HepG2 (cell line): Measurements from ENCODE around the gene METTL14. TPM values are rescaled to one million over a fixed set of nuclear protein-coding genes. Genes with fewer than 3 reads are reported as not detected.

Experiments
- ARNTL ChIP-seq: sonication (generic); formaldehyde crosslinking; IDR thresholded peaks from 2 replicates; pipeline ENCODE4 v1.4.0; 2020; ENCODE audit warnings: mild to moderate bottlenecking, missing genetic modification reagents
- BRCA1 ChIP-seq: sonication (generic); formaldehyde crosslinking; IDR thresholded peaks from 2 replicates; pipeline ENCODE4 v1.4.0; 2020; ENCODE audit warnings: missing genetic modification reagents
- DNMT3B ChIP-seq: conservative IDR thresholded peaks from 2 replicates; pipeline ENCODE4 v1.6.1; 2016; ENCODE audit warnings: missing biosample characterization, control low read depth
- HDAC2 ChIP-seq: sonication (generic); formaldehyde crosslinking; IDR thresholded peaks from 2 replicates; pipeline ENCODE4 v1.4.0; 2020; ENCODE audit warnings: missing genetic modification reagents
- ISX ChIP-seq: sonication (generic); formaldehyde crosslinking; conservative IDR thresholded peaks from 2 replicates; pipeline ENCODE4 v1.5.0; 2020; ENCODE audit warnings: missing genetic modification reagents
- KLF16 ChIP-seq, 2 experiments: sonication (generic) in 1 of 2; formaldehyde crosslinking in 1 of 2; IDR thresholded peaks; 2 replicates each; pipeline versions ENCODE4 v1.6.1 to v1.8.0; 2016 to 2023; ENCODE audit warnings: missing genetic modification reagents in 2 of 2, missing compliant biosample characterization in 1 of 2
- MED1 ChIP-seq: sonication (generic); formaldehyde crosslinking; IDR thresholded peaks from 2 replicates; pipeline ENCODE4 v1.4.0; 2020; ENCODE audit warnings: missing genetic modification reagents
- MED13 ChIP-seq: sonication (generic); formaldehyde crosslinking; IDR thresholded peaks from 2 replicates; pipeline ENCODE4 v1.5.0; 2020; ENCODE audit warnings: missing genetic modification reagents
- MEIS2 ChIP-seq: sonication (generic); formaldehyde crosslinking; IDR thresholded peaks from 2 replicates; pipeline ENCODE4 v1.9.0; 2021; ENCODE audit warnings: mild to moderate bottlenecking, missing genetic modification reagents
- REPIN1 ChIP-seq: sonication (generic); formaldehyde crosslinking; IDR thresholded peaks from 2 replicates; pipeline ENCODE4 v1.8.0; 2022; ENCODE audit warnings: missing genetic modification reagents, low read depth, mild to moderate bottlenecking, borderline replicate concordance
- RFXANK ChIP-seq: IDR thresholded peaks from 2 replicates; pipeline ENCODE4 v1.6.1; 2016
- SALL2 ChIP-seq: sonication (generic); formaldehyde crosslinking; IDR thresholded peaks from 2 replicates; pipeline ENCODE4 v1.8.1; 2023; ENCODE audit warnings: mild to moderate bottlenecking, missing genetic modification reagents, inconsistent platforms
- TGIF2 ChIP-seq: IDR thresholded peaks from 2 replicates; pipeline ENCODE4 v1.6.1; 2016; ENCODE audit warnings: control low read depth, missing compliant biosample characterization
- ZFP1 ChIP-seq: IDR thresholded peaks from 2 replicates; pipeline ENCODE4 v1.6.1; 2016
- ZNF160 ChIP-seq: sonication (generic); formaldehyde crosslinking; IDR thresholded peaks from 2 replicates; pipeline ENCODE4 v1.8.0; 2022; ENCODE audit warnings: mild to moderate bottlenecking, inconsistent platforms, missing genetic modification reagents
- ZNF205 ChIP-seq: IDR thresholded peaks from 2 replicates; pipeline ENCODE4 v1.6.1; 2018; ENCODE audit warnings: missing biosample characterization, missing genetic modification reagents
- ZNF317 ChIP-seq: sonication (generic); formaldehyde crosslinking; IDR thresholded peaks from 2 replicates; pipeline ENCODE4 v1.5.0; 2020; ENCODE audit warnings: mild to moderate bottlenecking, missing genetic modification reagents
- ZNF335 ChIP-seq: sonication (generic); formaldehyde crosslinking; IDR thresholded peaks from 2 replicates; pipeline ENCODE4 v1.4.0; 2020; ENCODE audit warnings: missing genetic modification reagents
- ZNF430 ChIP-seq: sonication (generic); formaldehyde crosslinking; IDR thresholded peaks from 2 replicates; pipeline ENCODE4 v1.9.0; 2021; ENCODE audit warnings: mild to moderate bottlenecking, missing genetic modification reagents
- ZNF7 ChIP-seq: IDR thresholded peaks from 2 replicates; pipeline ENCODE4 v1.6.1; 2016; ENCODE audit warnings: missing biosample characterization, missing genetic modification reagents
- polyA plus RNA-seq, 8 experiments: library from polyadenylated mRNA; depleted of rRNA in 3 of 8; stranded (reverse) in 7 of 8; unstranded in 1 of 8; fragments of >200 nt; fragmentation: Illumina TruSeq in 4 of 8; extraction: Trizol in 4 of 8; gene quantifications; 2 replicates each; pipeline versions ENCODE4 v1.2.1 to v1.2.3, GENCODE V29; 2011 to 2016; ENCODE audit warnings: low read depth in 4 of 8, missing spikeins in 1 of 8, mixed read lengths in 1 of 8; ENCODE audit not compliant: insufficient read depth in 1 of 8
- total RNA-seq, 5 experiments: library from RNA; depleted of rRNA; stranded (reverse); fragments of >200 nt; fragmentation: Illumina TruSeq; extraction: Trizol; gene quantifications; 2 replicates each; pipeline ENCODE4 v1.2.3, GENCODE V29; 2016; ENCODE audit warnings: low read depth in 1 of 5
- TF ChIP-seq, protein P1 (sequence below): IDR thresholded peaks from 2 replicates; pipeline ENCODE4 v1.4.0; 2020; ENCODE audit warnings: mild to moderate bottlenecking, missing genetic modification reagents
- TF ChIP-seq, protein P2 (sequence below): IDR thresholded peaks from 2 replicates; pipeline ENCODE4 v1.6.1; 2016; ENCODE audit warnings: missing genetic modification reagents, missing compliant biosample characterization
- TF ChIP-seq, protein P3 (sequence below): sonication (generic); formaldehyde crosslinking; IDR thresholded peaks from 2 replicates; pipeline ENCODE4 v1.4.0; 2020; ENCODE audit warnings: missing genetic modification reagents, borderline replicate concordance

METTL14 gene
- total and polyA plus RNA-seq, 2 of the 13 experiments (the other 11 are each of a cell fraction or from before 2014, with no cell fraction given), result 11.6 to 44.9 TPM

DNA sequence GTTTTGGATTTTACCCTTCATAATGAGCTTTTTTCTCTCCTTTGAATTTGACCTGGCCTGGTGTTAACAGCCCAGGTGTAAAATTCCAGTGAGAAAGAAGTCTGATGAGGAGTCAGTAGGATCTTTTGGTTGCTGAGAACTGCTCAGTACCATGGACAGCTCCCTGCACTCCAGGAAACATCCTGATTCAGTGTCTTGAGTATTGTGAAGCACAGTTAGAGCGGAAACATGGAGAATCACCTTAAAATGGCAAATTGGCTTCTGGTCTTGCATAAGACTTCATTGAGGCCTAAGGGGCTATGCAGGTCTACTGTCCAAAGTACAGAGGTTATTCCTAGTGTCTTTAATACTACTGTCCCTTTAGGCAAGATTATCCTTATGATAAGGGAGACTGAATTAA is 16.0 kb upstream of the METTL14 start (continued):
- TF ChIP-seq, protein P1, sequence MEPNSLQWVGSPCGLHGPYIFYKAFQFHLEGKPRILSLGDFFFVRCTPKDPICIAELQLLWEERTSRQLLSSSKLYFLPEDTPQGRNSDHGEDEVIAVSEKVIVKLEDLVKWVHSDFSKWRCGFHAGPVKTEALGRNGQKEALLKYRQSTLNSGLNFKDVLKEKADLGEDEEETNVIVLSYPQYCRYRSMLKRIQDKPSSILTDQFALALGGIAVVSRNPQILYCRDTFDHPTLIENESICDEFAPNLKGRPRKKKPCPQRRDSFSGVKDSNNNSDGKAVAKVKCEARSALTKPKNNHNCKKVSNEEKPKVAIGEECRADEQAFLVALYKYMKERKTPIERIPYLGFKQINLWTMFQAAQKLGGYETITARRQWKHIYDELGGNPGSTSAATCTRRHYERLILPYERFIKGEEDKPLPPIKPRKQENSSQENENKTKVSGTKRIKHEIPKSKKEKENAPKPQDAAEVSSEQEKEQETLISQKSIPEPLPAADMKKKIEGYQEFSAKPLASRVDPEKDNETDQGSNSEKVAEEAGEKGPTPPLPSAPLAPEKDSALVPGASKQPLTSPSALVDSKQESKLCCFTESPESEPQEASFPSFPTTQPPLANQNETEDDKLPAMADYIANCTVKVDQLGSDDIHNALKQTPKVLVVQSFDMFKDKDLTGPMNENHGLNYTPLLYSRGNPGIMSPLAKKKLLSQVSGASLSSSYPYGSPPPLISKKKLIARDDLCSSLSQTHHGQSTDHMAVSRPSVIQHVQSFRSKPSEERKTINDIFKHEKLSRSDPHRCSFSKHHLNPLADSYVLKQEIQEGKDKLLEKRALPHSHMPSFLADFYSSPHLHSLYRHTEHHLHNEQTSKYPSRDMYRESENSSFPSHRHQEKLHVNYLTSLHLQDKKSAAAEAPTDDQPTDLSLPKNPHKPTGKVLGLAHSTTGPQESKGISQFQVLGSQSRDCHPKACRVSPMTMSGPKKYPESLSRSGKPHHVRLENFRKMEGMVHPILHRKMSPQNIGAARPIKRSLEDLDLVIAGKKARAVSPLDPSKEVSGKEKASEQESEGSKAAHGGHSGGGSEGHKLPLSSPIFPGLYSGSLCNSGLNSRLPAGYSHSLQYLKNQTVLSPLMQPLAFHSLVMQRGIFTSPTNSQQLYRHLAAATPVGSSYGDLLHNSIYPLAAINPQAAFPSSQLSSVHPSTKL (CRISPR knock-in tag), result peak; percentile 71
- TF ChIP-seq REPIN1 (peak; percentile 30; the same call in 1 of the 2 replicates), ZNF7 (CRISPR knock-in tag) (peak; percentile 53; the same call in 1 of the 2 replicates), ZNF205 (0 out of 2 replicates have a peak, but pooled peaks have one; percentile 42), MED1 (CRISPR knock-in tag) (peak; percentile 47; the same call in 1 of the 2 replicates), ZNF317 (CRISPR knock-in tag) (0 out of 2 replicates have a peak, but pooled peaks have one; percentile 45), ZNF430 (CRISPR knock-in tag) (peak; percentile 66; the same call in 1 of the 2 replicates), RFXANK (CRISPR knock-in tag) (peak; percentile 53; the same call in 1 of the 2 replicates), ARNTL (CRISPR knock-in tag) (0 out of 2 replicates have a peak, but pooled peaks have one; percentile 43), TGIF2 (CRISPR knock-in tag) (peak; percentile 87), ISX (CRISPR knock-in tag) (peak; percentile 75; the same call in 1 of the 2 replicates), MEIS2 (CRISPR knock-in tag) (peak; percentile 75), ZFP1 (CRISPR knock-in tag) (peak; percentile 70; the same call in 1 of the 2 replicates), ZNF335 (CRISPR knock-in tag) (peak; percentile 92), DNMT3B (peak; percentile 92; the same call in 1 of the 2 replicates), BRCA1 (CRISPR knock-in tag) (peak; percentile 87), ZNF160 (CRISPR knock-in tag) (peak; percentile 79; the same call in 1 of the 2 replicates), SALL2 (CRISPR knock-in tag) (peak; percentile 59; the same call in 1 of the 2 replicates), HDAC2 (peak; percentile 76), MED13 (CRISPR knock-in tag) (peak; percentile 47; the same call in 1 of the 2 replicates), KLF16 (CRISPR knock-in tag; IDR thresholded peaks at IDR 0.05) (peak in 1 of 2 experiments; percentile 98; a peak in 2 of 4 replicates)
- TF ChIP-seq, protein P2, sequence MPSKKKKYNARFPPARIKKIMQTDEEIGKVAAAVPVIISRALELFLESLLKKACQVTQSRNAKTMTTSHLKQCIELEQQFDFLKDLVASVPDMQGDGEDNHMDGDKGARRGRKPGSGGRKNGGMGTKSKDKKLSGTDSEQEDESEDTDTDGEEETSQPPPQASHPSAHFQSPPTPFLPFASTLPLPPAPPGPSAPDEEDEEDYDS (CRISPR knock-in tag), result peak; percentile 52; the same call in 1 of the 2 replicates
- TF ChIP-seq, protein P3, sequence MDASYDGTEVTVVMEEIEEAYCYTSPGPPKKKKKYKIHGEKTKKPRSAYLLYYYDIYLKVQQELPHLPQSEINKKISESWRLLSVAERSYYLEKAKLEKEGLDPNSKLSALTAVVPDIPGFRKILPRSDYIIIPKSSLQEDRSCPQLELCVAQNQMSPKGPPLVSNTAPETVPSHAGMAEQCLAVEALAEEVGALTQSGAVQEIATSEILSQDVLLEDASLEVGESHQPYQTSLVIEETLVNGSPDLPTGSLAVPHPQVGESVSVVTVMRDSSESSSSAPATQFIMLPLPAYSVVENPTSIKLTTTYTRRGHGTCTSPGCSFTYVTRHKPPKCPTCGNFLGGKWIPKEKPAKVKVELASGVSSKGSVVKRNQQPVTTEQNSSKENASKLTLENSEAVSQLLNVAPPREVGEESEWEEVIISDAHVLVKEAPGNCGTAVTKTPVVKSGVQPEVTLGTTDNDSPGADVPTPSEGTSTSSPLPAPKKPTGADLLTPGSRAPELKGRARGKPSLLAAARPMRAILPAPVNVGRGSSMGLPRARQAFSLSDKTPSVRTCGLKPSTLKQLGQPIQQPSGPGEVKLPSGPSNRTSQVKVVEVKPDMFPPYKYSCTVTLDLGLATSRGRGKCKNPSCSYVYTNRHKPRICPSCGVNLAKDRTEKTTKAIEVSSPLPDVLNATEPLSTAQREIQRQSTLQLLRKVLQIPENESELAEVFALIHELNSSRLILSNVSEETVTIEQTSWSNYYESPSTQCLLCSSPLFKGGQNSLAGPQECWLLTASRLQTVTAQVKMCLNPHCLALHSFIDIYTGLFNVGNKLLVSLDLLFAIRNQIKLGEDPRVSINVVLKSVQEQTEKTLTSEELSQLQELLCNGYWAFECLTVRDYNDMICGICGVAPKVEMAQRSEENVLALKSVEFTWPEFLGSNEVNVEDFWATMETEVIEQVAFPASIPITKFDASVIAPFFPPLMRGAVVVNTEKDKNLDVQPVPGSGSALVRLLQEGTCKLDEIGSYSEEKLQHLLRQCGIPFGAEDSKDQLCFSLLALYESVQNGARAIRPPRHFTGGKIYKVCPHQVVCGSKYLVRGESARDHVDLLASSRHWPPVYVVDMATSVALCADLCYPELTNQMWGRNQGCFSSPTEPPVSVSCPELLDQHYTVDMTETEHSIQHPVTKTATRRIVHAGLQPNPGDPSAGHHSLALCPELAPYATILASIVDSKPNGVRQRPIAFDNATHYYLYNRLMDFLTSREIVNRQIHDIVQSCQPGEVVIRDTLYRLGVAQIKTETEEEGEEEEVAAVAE (CRISPR knock-in tag), result peak; percentile 92
